GM11168 (cell line): ENCODE measurements around the gene TOMM6.
"Not testable (repeated sequence)": the region's sequence is repeated elsewhere in the genome, so short reads cannot be mapped to it uniquely, and the experiment has no call there.

Experiments used
- in situ Hi-C: fragments of 300-500 bp; cut with MboI; formaldehyde crosslinking; loops from one replicate; pipeline ENCODE4 v1.12.0; 2022; ENCODE audit warnings: low sequenced_read_pairs; ENCODE audit not compliant: unreplicated experiment

The TOMM6 gene

DNA sequence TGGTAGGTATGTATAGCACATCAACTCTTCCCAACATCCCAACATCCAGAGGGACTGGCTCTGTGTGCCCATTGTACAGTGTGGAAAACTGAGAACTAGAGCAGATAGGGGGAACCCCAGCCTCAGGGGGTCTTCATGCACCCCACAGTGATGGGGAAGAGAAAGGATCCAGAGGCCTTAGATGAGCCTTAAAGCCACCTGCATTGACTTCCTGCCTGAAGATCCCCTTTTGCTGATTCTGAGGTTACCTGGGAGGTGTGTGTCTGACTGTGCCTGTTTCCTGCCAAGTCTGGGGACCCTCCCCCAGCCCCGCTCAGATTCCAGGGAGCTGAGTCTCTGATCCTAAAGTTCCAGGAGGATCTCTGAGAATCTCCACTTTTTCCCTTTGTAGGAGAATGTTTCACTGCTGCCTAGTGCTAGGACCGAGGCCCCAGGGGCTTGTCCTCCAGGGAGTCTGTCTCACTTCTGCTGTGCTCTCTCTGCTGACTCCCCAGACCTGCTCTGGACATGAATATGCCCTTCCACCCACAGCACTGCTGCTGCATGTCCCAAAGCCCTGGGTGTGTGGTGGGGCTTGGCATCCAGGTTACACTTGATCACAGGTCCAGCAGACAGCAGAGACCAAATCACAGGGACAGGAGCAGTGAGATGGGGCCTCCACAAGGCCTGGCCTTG, 27.5 kb upstream of the TOMM6 start:
- in situ Hi-C loops = no loop called here

DNA sequence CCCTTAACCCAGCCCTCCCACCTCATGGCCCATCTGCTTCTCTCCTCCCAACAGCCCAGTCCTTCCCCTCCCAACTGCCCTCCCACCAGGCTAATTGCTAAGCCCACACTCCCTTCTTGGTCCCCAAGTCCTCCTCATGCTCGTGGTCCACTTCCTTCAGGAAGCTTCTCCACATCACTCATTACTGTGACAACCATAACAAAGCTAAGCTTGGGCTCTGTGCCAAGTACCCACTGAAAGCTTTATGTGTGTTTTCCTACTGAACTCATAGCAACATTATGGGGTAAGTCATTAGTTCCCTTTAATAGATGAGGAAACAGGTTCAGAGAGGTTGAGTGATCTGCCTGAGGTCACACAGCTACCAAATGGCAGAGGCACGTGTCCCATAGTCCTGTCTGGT, 24.0 kb upstream of the TOMM6 start:
- in situ Hi-C loops = no loop called here

DNA sequence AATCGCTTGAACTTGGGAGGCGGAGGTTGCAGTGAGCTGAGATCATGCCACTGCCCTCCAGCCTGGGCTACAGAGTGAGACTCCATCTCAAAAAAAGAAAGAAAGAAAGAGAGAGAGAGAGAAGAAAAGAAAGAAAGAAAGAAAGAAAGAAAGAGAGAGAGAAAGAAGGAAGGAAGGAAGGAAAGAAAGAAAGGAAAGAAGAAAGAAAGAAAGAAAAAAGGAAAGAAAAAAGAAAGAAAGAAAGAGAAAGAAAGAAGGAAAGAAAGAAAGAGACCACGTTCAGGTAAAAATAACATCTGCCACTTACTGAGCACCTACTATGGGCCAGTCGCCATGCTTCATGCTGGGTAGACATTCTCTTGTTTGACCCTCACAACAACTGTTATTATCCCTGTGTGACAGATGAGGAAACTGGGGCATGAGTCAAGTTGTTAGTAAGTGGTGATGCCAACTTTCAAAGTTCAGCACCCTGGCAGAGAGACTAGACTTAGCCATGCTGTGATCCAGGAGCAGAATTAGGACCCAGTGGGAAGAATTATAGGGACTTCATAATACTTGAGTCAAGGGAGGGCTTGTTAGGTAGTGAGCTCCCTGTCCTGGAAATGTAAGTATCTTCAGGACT, 21.3 kb upstream of the TOMM6 start:
- in situ Hi-C loops = not testable (repeated sequence)

DNA sequence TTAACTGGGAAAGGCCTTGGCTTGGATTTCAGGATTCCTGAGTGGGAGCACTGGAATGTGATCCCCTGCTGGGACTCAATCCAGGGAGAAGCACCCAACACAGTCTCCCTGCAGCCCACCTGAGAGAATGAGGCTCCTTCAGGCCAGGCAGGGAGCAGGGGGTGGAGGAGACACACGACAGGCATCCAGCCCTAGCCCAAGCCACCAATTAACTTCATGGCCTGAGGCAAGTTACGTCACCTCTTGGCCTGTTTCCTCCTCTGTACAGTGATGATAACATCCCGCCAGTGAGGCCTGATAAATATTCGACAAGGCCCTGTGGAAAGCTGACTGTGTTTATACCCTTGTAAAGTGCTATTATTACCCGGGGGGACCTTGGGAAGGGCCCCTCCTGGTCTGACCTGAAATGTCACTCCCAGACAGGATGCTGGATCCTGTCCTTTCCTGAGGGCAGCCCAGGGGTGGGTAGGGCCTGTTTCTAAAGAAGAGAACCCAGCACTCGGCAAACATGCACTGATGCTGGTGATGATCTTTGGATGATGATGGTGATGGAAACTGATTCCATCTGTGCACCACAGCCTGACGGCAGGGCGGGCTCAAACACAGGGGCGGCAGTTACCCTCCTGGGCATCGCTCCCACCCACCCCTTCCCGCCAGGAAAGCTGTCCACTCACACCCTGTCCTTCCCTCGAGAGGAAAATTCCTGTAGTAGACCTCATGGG, 20.2 kb upstream of the TOMM6 start:
- in situ Hi-C loops = no loop called here

- in situ Hi-C loops = no loop called here
Measured at GRCh38 chr6:41768545-41769308, 18.8 kb upstream of the TOMM6 start.

DNA sequence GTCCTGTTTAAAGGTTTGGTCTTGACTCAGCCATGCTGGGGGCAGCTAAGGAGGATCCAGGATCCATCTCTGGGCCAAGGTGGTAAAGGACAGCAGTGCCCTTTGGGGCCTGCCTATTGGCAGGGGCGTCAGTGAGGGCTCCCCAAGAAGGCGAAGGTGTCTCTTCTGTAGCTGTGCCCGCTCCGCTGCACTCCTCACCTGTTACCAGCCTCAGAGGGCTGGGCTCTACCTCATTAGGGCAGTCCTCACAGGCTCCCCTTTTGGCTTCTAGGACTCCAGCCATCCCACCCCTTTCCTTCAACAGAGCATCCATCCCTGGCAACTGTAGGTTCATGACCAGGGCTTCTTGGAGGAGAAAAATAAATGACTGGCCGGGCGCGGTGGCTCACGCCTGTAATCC, 18.1 kb upstream of the TOMM6 start:
- in situ Hi-C loops = no loop called here

DNA sequence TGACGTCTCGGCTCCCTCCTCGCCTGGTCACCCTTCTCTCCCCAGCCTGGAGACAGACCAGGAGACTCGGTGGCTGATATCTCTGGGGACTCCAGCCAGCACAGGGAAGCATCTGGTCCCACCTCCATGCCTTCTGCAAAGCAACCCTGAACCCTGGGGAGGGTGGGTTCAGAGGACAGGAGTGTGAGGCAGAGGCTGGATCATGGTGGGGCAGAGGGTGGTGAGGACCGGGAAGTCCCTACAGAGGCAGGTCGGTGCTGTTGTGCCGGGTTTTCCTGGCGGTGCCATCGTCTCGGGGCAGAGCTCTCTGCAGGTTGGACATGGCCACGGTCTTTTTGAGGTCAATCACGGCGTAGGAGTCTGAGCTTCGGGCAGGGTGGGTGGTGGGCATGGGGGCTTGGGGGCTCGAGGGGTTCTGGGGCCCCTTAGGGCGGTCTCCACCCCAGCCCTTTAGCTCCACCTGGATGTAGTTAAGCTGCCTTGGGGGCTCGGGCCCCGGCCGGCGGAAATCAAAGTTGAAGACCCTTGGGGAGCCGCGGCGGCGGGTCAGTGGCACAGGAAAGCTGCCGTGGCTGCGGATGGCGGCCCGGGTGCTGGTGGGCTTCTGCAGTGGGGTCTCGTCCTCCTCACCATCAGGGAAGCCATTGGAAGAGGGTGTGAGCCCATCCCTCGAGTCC, 17.0 kb upstream of the TOMM6 start:
- in situ Hi-C loops = no loop called here

- in situ Hi-C loops = no loop called here
Measured at GRCh38 chr6:41771058-41771983, 16.2 kb upstream of the TOMM6 start.

DNA sequence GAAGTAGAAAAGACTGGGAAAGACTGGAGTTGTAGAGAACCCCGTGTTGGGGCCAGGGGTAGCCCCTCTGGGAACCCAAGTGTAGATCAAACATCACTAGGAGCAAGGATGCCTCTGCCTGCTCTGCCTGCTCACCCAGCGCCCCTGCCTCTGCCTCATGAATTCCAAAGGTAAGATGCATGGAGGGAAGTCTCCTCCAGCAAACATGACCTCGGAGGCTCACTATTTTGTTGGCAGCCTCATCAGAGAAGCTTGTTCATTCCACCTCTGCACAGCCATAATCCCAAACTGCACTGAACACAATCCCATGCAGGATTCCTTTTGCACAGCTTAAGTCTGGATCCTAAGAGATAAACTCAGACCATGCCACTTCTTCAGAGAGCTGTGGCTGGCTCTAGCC, 12.7 kb upstream of the TOMM6 start:
- in situ Hi-C loops = no loop called here

- in situ Hi-C loops = no loop called here
Measured at GRCh38 chr6:41775293-41775882, 12.1 kb upstream of the TOMM6 start.

- in situ Hi-C loops = no loop called here
Measured at GRCh38 chr6:41777551-41778285, 9.8 kb upstream of the TOMM6 start.

- in situ Hi-C loops = no loop called here
Measured at GRCh38 chr6:41778895-41779294, 8.6 kb upstream of the TOMM6 start.

GRCh38 chr6:41779336-41779735, 8.2 kb upstream of the TOMM6 start:
- in situ Hi-C loops = no loop called here

GRCh38 chr6:41779788-41780550, 7.5 kb upstream of the TOMM6 start, which contains the start of gene FRS3:
Gene FRS3, minus strand, starts transcription at chr6:41779900. Its CDS starts 2,913 bp downstream, at chr6:41776987.
- in situ Hi-C loops = loop anchor here (5.0 kb wide), 1 partner anchor 267 kb away; no protein-coding TSS in a partner anchor

- in situ Hi-C loops = loop anchor here (5.0 kb wide), 1 partner anchor 267 kb away; no protein-coding TSS in a partner anchor
Measured at GRCh38 chr6:41780551-41781365, 6.7 kb upstream of the TOMM6 start, which contains the start of gene PRICKLE4. Gene PRICKLE4, plus strand, starts transcription at chr6:41780782. Its CDS starts 2,692 bp downstream, at chr6:41783474.

DNA sequence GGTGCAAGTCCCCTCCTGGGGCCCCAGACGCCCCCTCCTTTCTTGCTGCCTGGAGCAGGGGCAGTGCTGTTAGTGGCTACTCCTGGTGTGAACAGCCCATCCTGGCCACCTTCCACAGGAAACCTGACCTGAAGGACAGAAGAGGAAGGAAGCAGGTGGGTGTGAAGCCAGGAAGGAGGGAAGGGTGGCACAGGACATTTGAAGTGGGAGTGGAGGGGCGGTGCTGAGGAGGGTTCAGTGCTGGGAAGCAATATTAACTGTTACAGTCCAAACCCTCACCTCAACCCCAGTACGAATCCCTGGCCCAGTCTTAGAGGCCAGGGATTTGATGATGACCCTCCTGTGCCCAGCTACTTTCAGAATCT, 6.1 kb upstream of the TOMM6 start:
- in situ Hi-C loops = loop anchor here (5.0 kb wide), 1 partner anchor 266 kb away; no protein-coding TSS in a partner anchor
